HEK293 (cell line): Measurements from ENCODE around the gene UACA.

Experiments
- CTCF ChIP-seq: fragments of 450-650 bp; formaldehyde crosslinking; IDR thresholded peaks from 2 replicates; pipeline ENCODE4 v1.5.1; 2016; ENCODE audit warnings: missing biosample characterization, missing genetic modification characterization
- MEIS1 ChIP-seq: sonication (generic); formaldehyde crosslinking; IDR thresholded peaks from 2 replicates; pipeline ENCODE4 v1.8.1; 2022; ENCODE audit warnings: missing genetic modification reagents, mild to moderate bottlenecking, borderline replicate concordance
- PBX3 ChIP-seq: sonication (generic); formaldehyde crosslinking; IDR thresholded peaks from 2 replicates; pipeline ENCODE4 v1.8.1; 2022; ENCODE audit warnings: mild to moderate bottlenecking, moderate library complexity, missing genetic modification reagents
- ZNF398 ChIP-seq: fragments of 450-650 bp; formaldehyde crosslinking; IDR thresholded peaks from 2 replicates; pipeline ENCODE4 v1.5.1; 2017; ENCODE audit warnings: missing biosample characterization, missing genetic modification characterization
- ZNF521 ChIP-seq: fragments of 450-650 bp; formaldehyde crosslinking; IDR thresholded peaks from 2 replicates; pipeline ENCODE4 v1.5.1; 2017; ENCODE audit warnings: missing biosample characterization, mild to moderate bottlenecking, missing genetic modification characterization
- ZNF558 ChIP-seq: fragments of 450-650 bp; formaldehyde crosslinking; IDR thresholded peaks from 2 replicates; pipeline ENCODE4 v1.5.1; 2016; ENCODE audit warnings: missing biosample characterization, missing genetic modification characterization
- ZNF623 ChIP-seq: fragments of 450-650 bp; formaldehyde crosslinking; IDR thresholded peaks from 2 replicates; pipeline ENCODE4 v1.5.1; 2016; ENCODE audit warnings: missing biosample characterization, missing genetic modification characterization
- ZNF639 ChIP-seq: fragments of 450-650 bp; formaldehyde crosslinking; IDR thresholded peaks from 2 replicates; pipeline ENCODE4 v1.5.1; 2016; ENCODE audit warnings: missing biosample characterization, missing genetic modification characterization
- ZNF645 ChIP-seq: fragments of 450-650 bp; formaldehyde crosslinking; IDR thresholded peaks from 2 replicates; pipeline ENCODE4; 2016; ENCODE audit warnings: missing biosample characterization, missing genetic modification characterization
- ZNF785 ChIP-seq: fragments of 450-650 bp; formaldehyde crosslinking; IDR thresholded peaks from 2 replicates; pipeline ENCODE4 v1.5.1; 2016; ENCODE audit warnings: missing biosample characterization, missing genetic modification characterization

GRCh38 chr15:70796516-70797310 lies 33.4 kb upstream of the UACA start:
- no peak for TF ChIP-seq MEIS1 (CRISPR knock-in tag)
- TF ChIP-seq ZNF645, result no peak
- no peak for TF ChIP-seq CTCF
- TF ChIP-seq ZNF623 (tag by site-specific recombination), result no peak
- TF ChIP-seq ZNF398, result no peak
- TF ChIP-seq ZNF521 (tag by site-specific recombination), result no peak
- TF ChIP-seq ZNF785 (tag by site-specific recombination), result no peak
- TF ChIP-seq ZNF558 (tag by site-specific recombination), result no peak
- no peak for TF ChIP-seq ZNF639 (tag by site-specific recombination)
- no peak for TF ChIP-seq PBX3 (CRISPR knock-in tag)
